ENCODE data around the gene CADM1.

Gene CADM1

DNA sequence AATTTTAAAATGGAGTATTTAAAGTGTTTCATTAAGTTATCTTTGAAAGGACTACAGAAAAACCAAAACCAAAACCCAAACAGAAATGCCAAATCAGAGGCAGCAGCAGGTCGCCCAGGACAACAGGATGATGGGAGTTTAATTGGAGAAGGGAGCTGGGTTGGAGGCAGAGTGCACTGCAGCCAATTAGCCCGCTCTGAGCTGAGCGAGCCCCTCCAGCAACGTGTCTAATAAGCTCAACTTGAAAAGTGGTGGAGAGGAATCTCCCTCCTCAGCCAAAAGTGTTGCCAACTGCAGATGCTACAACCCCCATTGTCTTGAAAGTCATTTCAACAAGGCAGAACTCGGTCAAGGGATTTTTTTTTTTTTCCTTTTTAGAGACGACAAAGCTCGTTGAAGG, 323.9 kb downstream of the CADM1 start:
- H3K4me1 ChIP-seq (ENCODE audit: control insufficient read depth in 1 of 2, insufficient read depth in 1 of 2, low read depth in 1 of 2, low read length in 1 of 2) = no peaks in the 10 kb centered on the region
- no peaks in the 10 kb centered on the region for H3K27me3 ChIP-seq
- H3K36me3 ChIP-seq = no peaks in the 10 kb centered on the region
- no peak for TF ChIP-seq CTCF (IDR thresholded peaks at IDR 0.05)
- no peaks in the 10 kb centered on the region for H3K9me3 ChIP-seq
- no peak overlapping the region for H3K4me3 ChIP-seq (ENCODE audit: low read depth in 1 of 2, low read length in 1 of 2)
- H3K27ac ChIP-seq = no peak overlapping the region

DNA sequence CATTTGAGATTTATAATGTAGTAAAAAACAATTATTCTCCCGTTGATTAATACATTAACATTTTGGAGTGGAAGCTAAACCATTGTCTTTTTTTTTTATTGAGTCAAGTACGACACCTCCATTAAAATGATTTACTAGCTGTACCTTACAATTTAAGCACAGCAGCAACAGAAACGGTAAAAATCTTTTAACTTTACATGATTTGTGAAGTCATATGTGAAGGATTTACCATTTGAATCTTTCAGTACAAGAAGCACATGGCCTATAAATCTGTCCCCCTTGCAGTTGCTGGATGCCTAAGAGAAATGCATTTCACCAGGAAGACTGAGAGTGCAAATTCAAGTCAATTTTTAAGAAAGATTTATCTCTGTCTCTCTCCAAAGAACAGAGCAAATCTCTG, 324.6 kb downstream of the CADM1 start:
- no peak overlapping the region for H3K27ac ChIP-seq
- H3K4me1 ChIP-seq (ENCODE audit: control insufficient read depth in 1 of 2, insufficient read depth in 1 of 2, low read depth in 1 of 2, low read length in 1 of 2) = no peaks in the 10 kb centered on the region
- H3K36me3 ChIP-seq = no peaks in the 10 kb centered on the region
- H3K9me3 ChIP-seq = no peaks in the 10 kb centered on the region
- no peak overlapping the region for H3K4me3 ChIP-seq (ENCODE audit: low read depth in 1 of 2, low read length in 1 of 2)
- H3K27me3 ChIP-seq = no peaks in the 10 kb centered on the region
- no peak for TF ChIP-seq CTCF (IDR thresholded peaks at IDR 0.05)

DNA sequence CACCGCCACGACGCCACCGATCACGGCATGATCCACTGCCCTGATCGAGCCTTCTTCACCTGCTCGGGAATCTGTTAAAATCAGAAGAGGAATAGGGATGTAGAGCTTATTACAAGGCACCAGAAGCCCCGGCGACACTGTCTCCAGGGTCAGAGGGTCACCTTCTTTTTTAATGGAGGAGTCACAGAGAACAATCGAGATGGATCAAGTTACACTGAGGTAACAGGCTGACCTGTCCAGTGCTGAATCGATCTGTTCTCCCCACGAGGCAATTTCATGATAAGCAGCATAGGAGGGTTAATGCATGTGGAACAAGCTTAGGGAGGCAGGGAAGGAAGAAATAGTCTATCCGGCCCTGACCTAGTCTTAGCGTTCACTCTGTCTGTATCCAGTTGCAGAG, 325.5 kb downstream of the CADM1 start:
- TF ChIP-seq CTCF (IDR thresholded peaks at IDR 0.05) = no peak
- no peaks in the 10 kb centered on the region for H3K36me3 ChIP-seq
- no peaks in the 10 kb centered on the region for H3K4me1 ChIP-seq (ENCODE audit: control insufficient read depth in 1 of 2, insufficient read depth in 1 of 2, low read depth in 1 of 2, low read length in 1 of 2)
- no peaks in the 10 kb centered on the region for H3K27me3 ChIP-seq
- H3K4me3 ChIP-seq (ENCODE audit: low read depth in 1 of 2, low read length in 1 of 2) = no peak overlapping the region
- no peak overlapping the region for H3K27ac ChIP-seq
- H3K9me3 ChIP-seq = no peaks in the 10 kb centered on the region

DNA sequence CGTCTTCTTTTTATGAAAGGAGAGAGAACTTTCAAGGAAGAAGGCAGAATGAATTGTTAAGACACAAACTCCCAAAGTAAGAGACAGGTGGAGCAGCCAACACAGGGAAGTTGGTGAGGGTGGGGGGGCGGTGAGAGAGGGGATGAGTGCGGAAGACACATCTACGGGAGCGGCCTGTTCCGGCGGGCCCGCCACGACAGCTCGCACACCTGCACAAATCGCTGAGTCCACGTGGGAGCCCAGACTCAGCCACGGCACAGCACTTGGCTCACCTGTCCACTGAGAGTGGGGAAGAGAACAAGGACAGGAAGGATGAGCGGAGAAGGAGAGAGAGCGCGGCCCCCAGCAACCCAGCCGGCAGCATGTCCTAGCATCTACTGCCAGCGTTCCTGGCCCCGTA, 331.1 kb downstream of the CADM1 start:
- Histone ChIP-seq H3K9me3 (no peaks in the 10 kb centered on the region), H3K27ac (no peak overlapping the region), H3K4me1 (ENCODE audit: control insufficient read depth in 1 of 2, insufficient read depth in 1 of 2, low read depth in 1 of 2, low read length in 1 of 2) (no peaks in the 10 kb centered on the region), H3K4me3 (ENCODE audit: low read depth in 1 of 2, low read length in 1 of 2) (no peak overlapping the region), H3K27me3 (no peaks in the 10 kb centered on the region), H3K36me3 (no peaks in the 10 kb centered on the region)
- TF ChIP-seq CTCF (IDR thresholded peaks at IDR 0.05) = no peak

DNA sequence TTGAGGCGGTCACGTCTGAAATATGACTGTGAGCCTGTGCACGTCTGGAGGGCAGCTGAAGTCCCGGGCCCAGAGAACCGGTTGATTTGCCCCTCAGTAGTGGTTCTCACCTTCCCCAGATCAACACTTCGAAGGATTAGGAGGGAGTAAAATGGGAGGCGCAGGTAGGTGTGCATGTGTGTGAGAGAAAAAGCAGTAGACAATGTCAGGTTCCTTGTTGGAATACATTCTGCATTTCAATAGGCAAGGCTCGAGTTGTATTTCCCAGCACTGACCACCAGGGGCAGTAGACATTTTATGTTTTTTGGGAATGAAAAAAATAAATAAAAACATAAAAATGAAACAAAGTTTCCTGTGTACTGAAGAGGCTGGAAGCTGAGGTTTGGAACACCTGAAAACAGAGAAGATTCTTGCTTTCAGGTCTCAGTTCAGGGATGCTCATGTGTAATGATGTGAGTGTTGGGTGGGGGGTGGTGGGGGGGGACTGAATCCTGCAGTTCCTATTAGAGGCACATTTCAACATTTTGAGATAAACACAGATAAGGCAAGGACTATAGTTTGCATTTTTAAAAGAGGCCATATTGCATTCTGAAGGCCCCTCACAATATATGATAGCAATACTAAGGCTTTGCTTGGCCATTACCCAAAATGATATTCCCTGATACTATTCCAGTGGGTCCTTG, 333.9 kb downstream of the CADM1 start:
- Histone ChIP-seq H3K4me1 (ENCODE audit: control insufficient read depth in 1 of 2, insufficient read depth in 1 of 2, low read depth in 1 of 2, low read length in 1 of 2) (no peaks in the 10 kb centered on the region), H3K27ac (no peak overlapping the region), H3K27me3 (no peaks in the 10 kb centered on the region), H3K9me3 (no peaks in the 10 kb centered on the region), H3K4me3 (ENCODE audit: low read depth in 1 of 2, low read length in 1 of 2) (no peak overlapping the region), H3K36me3 (no peaks in the 10 kb centered on the region)
- no peak for TF ChIP-seq CTCF (IDR thresholded peaks at IDR 0.05)
